GM12873 (cell line): Measurements from ENCODE around the gene TSC22D2.

ENCODE experiments used
- TF ChIP-seq, protein P1 (sequence below): IDR thresholded peaks from 2 replicates; pipeline ENCODE4 v1.5.1; 2012; ENCODE audit warnings: low read depth, mild to moderate bottlenecking, moderate library complexity, low read length, control low read depth; ENCODE audit not compliant: insufficient read depth; ENCODE audit errors: missing control alignments

TSC22D2 gene

GRCh38 chr3:150443331-150443741 lies 35.2 kb downstream of the TSC22D2 start:
- TF ChIP-seq, protein P1, sequence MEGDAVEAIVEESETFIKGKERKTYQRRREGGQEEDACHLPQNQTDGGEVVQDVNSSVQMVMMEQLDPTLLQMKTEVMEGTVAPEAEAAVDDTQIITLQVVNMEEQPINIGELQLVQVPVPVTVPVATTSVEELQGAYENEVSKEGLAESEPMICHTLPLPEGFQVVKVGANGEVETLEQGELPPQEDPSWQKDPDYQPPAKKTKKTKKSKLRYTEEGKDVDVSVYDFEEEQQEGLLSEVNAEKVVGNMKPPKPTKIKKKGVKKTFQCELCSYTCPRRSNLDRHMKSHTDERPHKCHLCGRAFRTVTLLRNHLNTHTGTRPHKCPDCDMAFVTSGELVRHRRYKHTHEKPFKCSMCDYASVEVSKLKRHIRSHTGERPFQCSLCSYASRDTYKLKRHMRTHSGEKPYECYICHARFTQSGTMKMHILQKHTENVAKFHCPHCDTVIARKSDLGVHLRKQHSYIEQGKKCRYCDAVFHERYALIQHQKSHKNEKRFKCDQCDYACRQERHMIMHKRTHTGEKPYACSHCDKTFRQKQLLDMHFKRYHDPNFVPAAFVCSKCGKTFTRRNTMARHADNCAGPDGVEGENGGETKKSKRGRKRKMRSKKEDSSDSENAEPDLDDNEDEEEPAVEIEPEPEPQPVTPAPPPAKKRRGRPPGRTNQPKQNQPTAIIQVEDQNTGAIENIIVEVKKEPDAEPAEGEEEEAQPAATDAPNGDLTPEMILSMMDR = no peak

GRCh38 chr3:150444371-150444770 lies 36.3 kb downstream of the TSC22D2 start:
- TF ChIP-seq, protein P1 = no peak

- TF ChIP-seq, protein P1 = no peak
Measured at GRCh38 chr3:150446470-150446977, 38.4 kb downstream of the TSC22D2 start.

GRCh38 chr3:150447084-150447483 lies 39.0 kb downstream of the TSC22D2 start:
- TF ChIP-seq, protein P1 = no peak

DNA sequence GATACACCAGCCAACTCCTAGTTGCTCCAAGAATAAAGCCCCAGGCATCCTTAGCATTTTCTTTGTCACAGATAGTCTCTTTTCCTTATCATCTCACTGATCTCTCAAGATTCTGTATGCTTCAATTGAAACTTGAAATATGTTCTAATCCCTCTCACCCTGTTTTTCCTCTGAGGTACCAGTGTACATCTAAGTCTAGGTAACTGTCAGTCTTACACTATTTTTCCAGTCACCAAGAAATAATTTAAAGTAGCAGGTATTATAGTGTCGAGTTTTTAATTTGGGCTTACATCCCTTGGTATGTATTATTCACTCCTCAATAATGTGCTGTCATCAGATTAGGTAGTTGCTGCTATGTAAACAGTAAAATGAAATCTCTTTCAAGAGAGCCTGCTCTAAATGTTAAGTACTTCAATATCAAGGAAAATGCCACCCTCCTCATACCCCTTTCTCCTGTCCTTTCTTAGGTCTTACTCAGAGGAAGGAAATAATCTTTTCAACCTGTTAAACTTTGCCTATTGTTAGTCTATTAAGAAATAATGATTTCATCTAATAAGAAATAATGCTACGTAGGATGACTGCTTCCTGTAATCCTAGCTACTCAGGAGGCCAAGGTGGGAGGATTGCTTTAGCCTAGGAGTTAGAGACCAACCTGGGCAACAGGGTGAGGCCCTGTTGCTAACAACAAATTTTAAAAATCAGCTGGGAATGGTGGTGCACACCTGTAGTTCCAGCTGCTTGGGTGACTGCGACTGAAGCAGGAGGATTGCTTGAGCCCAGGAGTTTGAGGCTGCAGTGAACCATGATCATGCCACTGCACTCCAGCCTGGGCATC lies 39.8 kb downstream of the TSC22D2 start:
- TF ChIP-seq, protein P1 = no peak

DNA sequence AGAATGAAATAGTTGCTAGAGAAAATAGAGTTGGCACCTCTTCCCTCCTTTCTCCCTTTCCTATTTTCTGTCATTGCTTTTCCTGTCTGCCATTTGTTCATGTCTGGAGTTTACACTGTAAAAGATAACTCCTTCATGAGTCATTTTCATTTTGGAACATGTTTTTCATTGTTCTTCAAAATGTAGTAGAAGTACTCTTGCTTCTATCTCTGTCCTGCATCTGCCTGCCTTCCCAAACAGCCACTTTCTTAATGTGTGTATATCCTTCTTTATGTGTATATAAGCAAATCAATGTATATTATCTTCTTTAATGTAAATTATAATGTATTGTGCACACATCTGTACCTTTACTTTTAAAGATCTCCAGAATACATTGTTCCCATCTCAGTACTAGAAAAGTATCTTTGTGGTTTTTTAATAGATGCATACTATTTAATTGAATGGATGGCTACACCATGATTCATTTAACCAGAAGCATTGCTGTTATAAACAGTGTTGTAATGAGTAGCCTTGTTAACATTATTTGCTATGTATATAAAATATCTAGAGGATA lies 41.1 kb downstream of the TSC22D2 start:
- TF ChIP-seq, protein P1 = no peak

- TF ChIP-seq, protein P1 = no peak
Measured at GRCh38 chr3:150450916-150451315, 42.8 kb downstream of the TSC22D2 start.
